HFFc6 (cell line): ENCODE data around the gene CLDN22. TPM values are rescaled to one million over a fixed set of nuclear protein-coding genes. Genes with fewer than 3 reads are reported as not detected.

Source experiments
- DNase-seq: peaks from one replicate; pipeline ENCODE4 v3.0.0-alpha.2; 2018
- H3K27ac Mint-ChIP-seq: 2 replicates; pipeline ENCODE4 v1.8.0; 2020; ENCODE audit warnings: mild to moderate bottlenecking, mixed read lengths
- H3K27me3 Mint-ChIP-seq: 2 replicates; pipeline ENCODE4 v1.8.0; 2021; ENCODE audit warnings: mild to moderate bottlenecking, moderate library complexity, mixed read lengths; ENCODE audit not compliant: insufficient read depth
- H3K36me3 Mint-ChIP-seq: 2 replicates; pipeline ENCODE4 v1.8.0; 2021; ENCODE audit warnings: low read depth, mixed read lengths
- H3K4me1 Mint-ChIP-seq: 2 replicates; pipeline ENCODE4 v1.8.0; 2020; ENCODE audit warnings: low read depth, mixed read lengths
- H3K4me3 Mint-ChIP-seq: 2 replicates; pipeline ENCODE4 v1.8.0; 2020; ENCODE audit warnings: mild to moderate bottlenecking, moderate library complexity, mixed read lengths
- H3K9me3 Mint-ChIP-seq: 2 replicates; pipeline ENCODE4 v1.8.0; 2020; ENCODE audit warnings: mild to moderate bottlenecking, mixed read lengths
- long read RNA-seq: library from polyadenylated mRNA; unstranded; transcript quantifications from one replicate; pipeline ENCODE4 v2.0.0, GENCODE V29; 2019
- total RNA-seq, 6 experiments: library from RNA; stranded (reverse); fragmentation: NEBNext Ultra II Directional; extraction: Animal tissue kit (Norgen Biotek cat#: 25700); gene quantifications; 2 replicates in 1 of 6; 3 replicates in 5 of 6; pipeline ENCODE4 v1.2.3, GENCODE V29; 2021
- TF ChIP-seq, protein P1 (sequence below): fragments of 200-600 bp; sonication (generic); IDR thresholded peaks from 2 replicates; pipeline ENCODE4 v1.5.0; 2021; ENCODE audit warnings: antibody characterized with exemption, mild to moderate bottlenecking

Gene CLDN22
- not detected for total RNA-seq
- long read RNA-seq, partial matches to known transcripts = 0 of 2 reads
- long read RNA-seq, other reads (novel, unspliced or antisense) = 0 of 2 reads

GRCh38 chr4:183320211-183321059 lies at the start of gene CLDN22:
Gene CLDN22 (minus strand): TSS chr4:183320276. CDS start chr4:183320218, 58 bp downstream.
- peaks cover 31% of the 10 kb centered on the region for H3K36me3 Mint-ChIP-seq
- DNase-seq = no peak
- peaks cover 9% of the 10 kb centered on the region; the same call in 1 of the 2 replicates for H3K9me3 Mint-ChIP-seq
- no peaks in the 10 kb centered on the region for H3K4me1 Mint-ChIP-seq
- peaks cover 5% of the 10 kb centered on the region for H3K27me3 Mint-ChIP-seq
- H3K27ac Mint-ChIP-seq = no peak within 1 kb of the TSS
- H3K4me3 Mint-ChIP-seq = no peak within 1 kb of the TSS
- TF ChIP-seq, protein P1, sequence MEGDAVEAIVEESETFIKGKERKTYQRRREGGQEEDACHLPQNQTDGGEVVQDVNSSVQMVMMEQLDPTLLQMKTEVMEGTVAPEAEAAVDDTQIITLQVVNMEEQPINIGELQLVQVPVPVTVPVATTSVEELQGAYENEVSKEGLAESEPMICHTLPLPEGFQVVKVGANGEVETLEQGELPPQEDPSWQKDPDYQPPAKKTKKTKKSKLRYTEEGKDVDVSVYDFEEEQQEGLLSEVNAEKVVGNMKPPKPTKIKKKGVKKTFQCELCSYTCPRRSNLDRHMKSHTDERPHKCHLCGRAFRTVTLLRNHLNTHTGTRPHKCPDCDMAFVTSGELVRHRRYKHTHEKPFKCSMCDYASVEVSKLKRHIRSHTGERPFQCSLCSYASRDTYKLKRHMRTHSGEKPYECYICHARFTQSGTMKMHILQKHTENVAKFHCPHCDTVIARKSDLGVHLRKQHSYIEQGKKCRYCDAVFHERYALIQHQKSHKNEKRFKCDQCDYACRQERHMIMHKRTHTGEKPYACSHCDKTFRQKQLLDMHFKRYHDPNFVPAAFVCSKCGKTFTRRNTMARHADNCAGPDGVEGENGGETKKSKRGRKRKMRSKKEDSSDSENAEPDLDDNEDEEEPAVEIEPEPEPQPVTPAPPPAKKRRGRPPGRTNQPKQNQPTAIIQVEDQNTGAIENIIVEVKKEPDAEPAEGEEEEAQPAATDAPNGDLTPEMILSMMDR = no peak

GRCh38 chr4:183369073-183369472 lies 49.0 kb upstream of the CLDN22 start:
- no peaks in the 10 kb centered on the region for H3K4me1 Mint-ChIP-seq
- H3K36me3 Mint-ChIP-seq = peaks cover 19% of the 10 kb centered on the region
- TF ChIP-seq, protein P1 = no peak
- peaks cover 13% of the 10 kb centered on the region for H3K27me3 Mint-ChIP-seq
- no peak for DNase-seq
- no peak overlapping the region for H3K27ac Mint-ChIP-seq
- H3K9me3 Mint-ChIP-seq = peaks cover 18% of the 10 kb centered on the region
- H3K4me3 Mint-ChIP-seq = no peak overlapping the region

DNA sequence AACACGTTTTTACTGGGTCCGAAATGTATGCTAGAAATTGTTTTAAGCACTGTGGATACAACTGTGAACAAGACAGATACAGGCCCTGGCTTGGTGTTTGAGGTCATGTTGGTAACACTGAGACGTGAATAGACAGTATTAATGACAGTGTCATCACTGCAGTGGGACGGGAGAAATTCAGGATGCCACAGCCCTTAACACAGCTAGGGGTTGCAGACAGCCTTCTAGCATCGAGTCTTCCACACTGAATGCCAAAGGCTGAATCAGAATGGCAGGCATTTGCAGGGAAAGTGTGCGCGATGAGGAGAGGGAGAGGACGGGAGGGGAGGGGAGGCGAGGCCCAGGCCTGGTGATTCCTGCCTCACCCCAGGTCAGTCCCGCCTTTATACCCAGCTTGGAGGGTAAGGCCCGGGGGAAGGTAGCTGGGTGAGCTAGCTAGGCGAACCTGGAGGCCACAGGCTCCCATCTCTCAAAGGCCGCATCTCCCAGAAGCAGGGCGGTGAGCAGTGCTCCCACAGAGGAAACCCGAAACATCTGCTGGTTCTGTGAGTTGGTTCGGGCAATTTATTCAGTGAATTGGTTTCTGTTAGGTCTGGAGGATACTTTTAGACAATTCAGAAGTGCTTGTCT lies 46.2 kb upstream of the CLDN22 start:
- TF ChIP-seq, protein P1 = no peak
- H3K27me3 Mint-ChIP-seq = peaks cover 7% of the 10 kb centered on the region
- DNase-seq = no peak
- no peak overlapping the region for H3K4me3 Mint-ChIP-seq
- H3K36me3 Mint-ChIP-seq = no peaks in the 10 kb centered on the region
- peaks cover 6% of the 10 kb centered on the region for H3K4me1 Mint-ChIP-seq
- H3K27ac Mint-ChIP-seq = no peak overlapping the region
- H3K9me3 Mint-ChIP-seq = no peaks in the 10 kb centered on the region

- no peak for DNase-seq
- TF ChIP-seq, protein P1 = no peak
- Mint-ChIP-seq H3K36me3 (no peaks in the 10 kb centered on the region), H3K4me3 (no peak overlapping the region), H3K27ac (no peak overlapping the region), H3K4me1 (peaks cover 29% of the 10 kb centered on the region), H3K9me3 (no peaks in the 10 kb centered on the region), H3K27me3 (peaks cover 7% of the 10 kb centered on the region)
These were observed 43.9 kb upstream of the CLDN22 start for GRCh38 chr4:183364025-183364424.

DNA sequence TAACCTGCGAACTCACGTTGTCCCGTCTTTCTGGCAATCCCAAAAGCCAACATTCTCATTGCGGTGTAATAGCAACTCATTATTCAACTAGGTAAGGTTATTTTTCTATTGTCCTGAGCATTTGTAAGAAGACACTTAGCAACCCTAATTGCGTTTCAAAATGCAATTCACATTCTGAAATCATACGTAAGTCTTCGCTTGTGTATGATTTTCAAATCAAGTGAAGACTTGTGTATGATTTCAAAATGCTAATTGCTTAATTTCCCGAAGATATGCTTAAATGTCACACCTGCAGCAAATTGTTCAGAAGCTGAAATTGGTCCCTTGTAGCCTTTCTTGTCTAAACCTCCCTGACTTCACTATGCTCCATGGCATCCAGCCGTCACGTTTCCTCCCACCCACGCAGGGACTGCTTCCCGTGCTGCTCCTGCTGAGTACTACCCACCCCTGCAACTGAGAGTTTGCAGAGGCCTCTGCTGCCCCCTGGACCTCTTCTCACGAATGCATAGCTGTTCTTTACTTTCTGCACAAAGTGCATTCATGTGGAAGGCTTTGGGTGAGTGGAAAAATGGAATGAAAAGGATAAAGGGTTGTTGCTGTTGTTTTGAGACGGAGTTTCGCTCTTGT lies 43.0 kb upstream of the CLDN22 start:
- peaks cover 7% of the 10 kb centered on the region for H3K27me3 Mint-ChIP-seq
- H3K36me3 Mint-ChIP-seq = no peaks in the 10 kb centered on the region
- H3K27ac Mint-ChIP-seq = no peak overlapping the region
- H3K9me3 Mint-ChIP-seq = no peaks in the 10 kb centered on the region
- H3K4me1 Mint-ChIP-seq = peaks cover 30% of the 10 kb centered on the region
- H3K4me3 Mint-ChIP-seq = no peak overlapping the region
- TF ChIP-seq, protein P1 = peak; percentile 41
- DNase-seq = no peak
